ENCODE data around the gene ARMH3. TPM values are rescaled to one million over a fixed set of nuclear protein-coding genes. Genes with fewer than 3 reads are reported as not detected.

The ARMH3 gene
- total RNA-seq, 4 donors from 2014 or later = 11.5 to 29.7 (median 19.5) TPM

DNA sequence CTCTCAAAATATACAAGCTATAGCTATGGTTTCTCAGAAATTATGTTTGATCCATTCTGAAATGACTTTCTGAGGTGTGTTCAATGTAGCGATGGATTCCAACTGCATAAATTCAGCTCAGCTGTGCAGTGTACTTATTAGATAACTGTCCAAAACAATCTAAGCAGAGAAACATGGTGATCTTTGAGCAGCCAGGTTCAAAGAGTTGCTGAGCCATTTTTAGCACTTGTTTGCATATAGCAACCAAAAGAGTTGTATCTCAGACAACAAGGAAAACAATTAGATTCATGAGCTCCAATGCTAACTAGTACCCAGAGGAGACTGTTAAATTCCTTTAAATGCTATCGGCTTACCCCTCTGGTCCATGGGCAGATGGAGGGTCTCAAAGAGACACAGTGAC lies 196.4 kb downstream of the ARMH3 start:
- Histone ChIP-seq H3K36me3 (no peaks in the 10 kb centered on the region), H3K4me1 (no peaks in the 10 kb centered on the region), H3K4me3 (no peak overlapping the region), H3K9me3 (no peaks in the 10 kb centered on the region), H3K27me3 (no peaks in the 10 kb centered on the region), H3K27ac (no peak overlapping the region)
- in situ Hi-C loops (cut with MboI; ENCODE audit: low pct_ligation_motif_present in 1 of 4, low pct_unique_long_range_greater_than_20kb in 1 of 4, low sequenced_read_pairs in 3 of 4) = no loop called here
- intact Hi-C loops (cut with DNase I; ENCODE audit: low total_unique reads) = no loop called here
- DNase-seq = no peak
- 83 to 100% methylated on average over 1 to 2 of the region's 2 CpGs for WGBS, 2 donors (ENCODE audit: low coverage in 1 of 2)
- no peak for TF ChIP-seq POLR2AphosphoS5 (IDR thresholded peaks at IDR 0.05)
- TF ChIP-seq, protein P1, sequence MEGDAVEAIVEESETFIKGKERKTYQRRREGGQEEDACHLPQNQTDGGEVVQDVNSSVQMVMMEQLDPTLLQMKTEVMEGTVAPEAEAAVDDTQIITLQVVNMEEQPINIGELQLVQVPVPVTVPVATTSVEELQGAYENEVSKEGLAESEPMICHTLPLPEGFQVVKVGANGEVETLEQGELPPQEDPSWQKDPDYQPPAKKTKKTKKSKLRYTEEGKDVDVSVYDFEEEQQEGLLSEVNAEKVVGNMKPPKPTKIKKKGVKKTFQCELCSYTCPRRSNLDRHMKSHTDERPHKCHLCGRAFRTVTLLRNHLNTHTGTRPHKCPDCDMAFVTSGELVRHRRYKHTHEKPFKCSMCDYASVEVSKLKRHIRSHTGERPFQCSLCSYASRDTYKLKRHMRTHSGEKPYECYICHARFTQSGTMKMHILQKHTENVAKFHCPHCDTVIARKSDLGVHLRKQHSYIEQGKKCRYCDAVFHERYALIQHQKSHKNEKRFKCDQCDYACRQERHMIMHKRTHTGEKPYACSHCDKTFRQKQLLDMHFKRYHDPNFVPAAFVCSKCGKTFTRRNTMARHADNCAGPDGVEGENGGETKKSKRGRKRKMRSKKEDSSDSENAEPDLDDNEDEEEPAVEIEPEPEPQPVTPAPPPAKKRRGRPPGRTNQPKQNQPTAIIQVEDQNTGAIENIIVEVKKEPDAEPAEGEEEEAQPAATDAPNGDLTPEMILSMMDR (IDR thresholded peaks at IDR 0.05) = no peak
- no peak for TF ChIP-seq POLR2A (IDR thresholded peaks at IDR 0.05)
- no peak for TF ChIP-seq EP300 (IDR thresholded peaks at IDR 0.05; ENCODE audit: low read depth)

DNA sequence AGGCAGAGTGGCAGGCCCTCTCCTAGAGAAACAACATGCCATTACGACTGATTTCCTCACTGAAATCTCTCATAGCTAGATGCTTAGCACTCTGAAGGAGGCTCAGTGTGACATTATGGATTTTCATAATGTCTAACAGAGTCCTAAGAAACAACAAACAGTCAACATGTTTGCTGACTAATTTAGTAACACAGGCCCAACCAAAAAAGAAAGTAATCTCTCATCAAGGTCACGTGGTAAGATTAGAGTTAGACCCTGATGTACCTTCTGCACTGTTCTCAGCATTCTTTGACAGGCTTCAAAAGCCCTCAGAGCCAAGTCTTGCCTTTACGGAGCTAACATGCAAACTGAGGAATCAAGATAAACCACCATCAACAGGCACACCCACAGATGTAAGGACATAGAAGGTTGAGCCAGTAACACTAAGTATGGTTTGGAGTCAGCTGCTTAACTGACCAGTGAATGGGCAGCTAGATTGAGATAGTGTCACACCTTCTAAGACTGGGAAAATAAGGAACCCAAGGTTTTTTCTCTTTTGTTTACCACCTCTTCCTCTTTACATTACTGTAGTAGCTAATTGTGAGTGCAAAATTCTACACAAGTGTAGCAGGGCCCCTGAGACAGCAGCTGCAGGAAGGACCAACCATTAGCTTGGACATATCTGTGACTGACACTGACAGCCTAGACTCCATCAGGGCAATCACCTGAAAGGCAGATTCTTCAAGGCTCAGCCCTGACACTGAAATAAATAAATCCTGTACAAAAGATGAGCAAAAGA lies 197.1 kb downstream of the ARMH3 start:
- WGBS, 2 donors (ENCODE audit: low coverage in 1 of 2) = 47% methylated on average over 3 of the region's 3 CpGs; no CpG with 5 or more reads in 1 of the 2 donors
- no peaks in the 10 kb centered on the region for H3K9me3 ChIP-seq
- H3K27me3 ChIP-seq = no peaks in the 10 kb centered on the region
- no peak overlapping the region for H3K4me3 ChIP-seq
- TF ChIP-seq EP300 (IDR thresholded peaks at IDR 0.05; ENCODE audit: low read depth) (no peak), POLR2A (IDR thresholded peaks at IDR 0.05) (no peak), POLR2AphosphoS5 (IDR thresholded peaks at IDR 0.05) (no peak)
- TF ChIP-seq, protein P1 (IDR thresholded peaks at IDR 0.05) = no peak
- H3K4me1 ChIP-seq = no peaks in the 10 kb centered on the region
- in situ Hi-C loops (cut with MboI; ENCODE audit: low pct_ligation_motif_present in 1 of 4, low pct_unique_long_range_greater_than_20kb in 1 of 4, low sequenced_read_pairs in 3 of 4) (no loop called here), intact Hi-C loops (cut with DNase I; ENCODE audit: low total_unique reads) (no loop called here)
- DNase-seq = no peak
- H3K36me3 ChIP-seq = no peaks in the 10 kb centered on the region
- H3K27ac ChIP-seq = no peak overlapping the region

DNA sequence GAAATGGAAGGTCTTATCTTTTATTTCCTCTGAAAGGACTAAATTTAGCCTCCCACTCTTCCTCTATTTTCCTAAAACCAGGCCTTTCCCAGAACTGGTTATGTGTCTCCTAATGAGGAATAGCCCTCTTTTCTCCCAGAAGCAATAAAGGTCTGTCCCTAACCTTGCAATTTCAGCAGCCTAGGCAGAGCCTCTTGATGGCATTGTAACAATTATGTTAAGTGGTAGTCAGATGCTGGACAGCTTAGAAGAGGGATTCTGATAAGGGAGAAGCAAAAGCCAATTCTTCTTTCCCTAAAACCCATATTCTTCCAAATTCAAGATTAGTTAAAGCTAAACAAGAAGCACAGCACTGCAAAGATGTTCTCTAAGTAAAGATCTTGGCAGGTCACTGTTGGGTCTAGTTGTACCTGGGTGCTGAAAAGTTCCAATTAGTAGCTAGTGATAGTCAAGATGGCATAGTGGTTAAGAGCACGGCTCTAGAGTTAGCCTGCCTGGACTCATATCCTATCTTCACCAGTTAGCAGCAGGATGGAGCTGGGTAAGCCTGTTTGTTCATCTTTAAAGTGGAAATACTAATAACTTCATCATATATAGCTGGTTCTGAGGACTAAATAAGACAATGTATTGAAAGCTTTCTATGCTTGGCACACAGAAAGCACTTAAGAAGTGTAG lies 198.0 kb downstream of the ARMH3 start:
- H3K27ac ChIP-seq = no peak overlapping the region
- TF ChIP-seq, protein P1 (IDR thresholded peaks at IDR 0.05) = no peak
- TF ChIP-seq EP300 (IDR thresholded peaks at IDR 0.05; ENCODE audit: low read depth) (no peak), POLR2AphosphoS5 (IDR thresholded peaks at IDR 0.05) (no peak), POLR2A (IDR thresholded peaks at IDR 0.05) (no peak)
- no peak for DNase-seq
- H3K9me3 ChIP-seq = no peaks in the 10 kb centered on the region
- in situ Hi-C loops (cut with MboI; ENCODE audit: low pct_ligation_motif_present in 1 of 4, low pct_unique_long_range_greater_than_20kb in 1 of 4, low sequenced_read_pairs in 3 of 4) = no loop called here
- H3K4me1 ChIP-seq = no peaks in the 10 kb centered on the region
- H3K36me3 ChIP-seq = no peaks in the 10 kb centered on the region
- no peaks in the 10 kb centered on the region for H3K27me3 ChIP-seq
- intact Hi-C loops (cut with DNase I; ENCODE audit: low total_unique reads) = no loop called here
- no peak overlapping the region for H3K4me3 ChIP-seq
- 0% methylated on average over 1 of the region's 1 CpG; no CpG with 5 or more reads in 1 of the 2 donors for WGBS, 2 donors (ENCODE audit: low coverage in 1 of 2)

DNA sequence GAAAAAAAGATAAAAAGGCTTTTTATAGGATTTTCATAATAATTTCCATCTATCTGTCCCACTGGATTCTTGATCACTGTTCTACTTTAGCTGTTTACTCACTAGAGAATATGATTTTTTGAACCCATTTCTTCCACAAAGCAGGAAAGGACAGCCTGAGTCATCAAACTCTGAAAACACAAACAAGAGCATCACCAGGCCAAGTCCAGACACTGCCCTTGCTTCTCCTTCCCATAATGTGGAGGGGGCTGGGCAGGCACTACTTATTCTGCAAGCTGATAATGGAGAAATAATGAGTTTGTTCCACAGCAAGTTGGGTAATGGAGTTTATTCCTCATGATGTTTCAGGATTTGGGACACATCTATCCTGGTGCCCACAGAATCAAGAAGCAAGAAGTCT lies 199.3 kb downstream of the ARMH3 start:
- no peaks in the 10 kb centered on the region for H3K9me3 ChIP-seq
- no peak overlapping the region for H3K4me3 ChIP-seq
- no peak for TF ChIP-seq POLR2AphosphoS5 (IDR thresholded peaks at IDR 0.05)
- TF ChIP-seq EP300 (IDR thresholded peaks at IDR 0.05; ENCODE audit: low read depth) = no peak
- TF ChIP-seq, protein P1 (IDR thresholded peaks at IDR 0.05) = no peak
- no peak for TF ChIP-seq POLR2A (IDR thresholded peaks at IDR 0.05)
- H3K4me1 ChIP-seq = no peaks in the 10 kb centered on the region
- H3K27ac ChIP-seq = no peak overlapping the region
- in situ Hi-C loops (cut with MboI; ENCODE audit: low pct_ligation_motif_present in 1 of 4, low pct_unique_long_range_greater_than_20kb in 1 of 4, low sequenced_read_pairs in 3 of 4) (no loop called here), intact Hi-C loops (cut with DNase I; ENCODE audit: low total_unique reads) (no loop called here)
- no peaks in the 10 kb centered on the region for H3K27me3 ChIP-seq
- DNase-seq = no peak
- H3K36me3 ChIP-seq = no peaks in the 10 kb centered on the region
